H1 (cell line): ENCODE results near the gene MICU2. TPM values are rescaled to one million over a fixed set of nuclear protein-coding genes. Genes with fewer than 3 reads are reported as not detected.

Source experiments
- CTCF ChIA-PET: fragments of 300-600 bp; sonication (Branson Sonifier 250); formaldehyde crosslinking; loops from one replicate; lab custom pipeline; 2021; ENCODE audit not compliant: partially characterized antibody; lab: Charles Lee
- POLR2A ChIA-PET: fragments of 300-600 bp; sonication (Branson Sonifier 250); formaldehyde crosslinking; loops from one replicate; lab custom pipeline; 2021; ENCODE audit warnings: inconsistent platforms; ENCODE audit not compliant: partially characterized antibody; lab: Charles Lee
- DNase-seq, 2 experiments: peaks; one replicate each; pipeline versions ENCODE4 v3.0.0 to v3.0.0-alpha.2; 2010 to 2022; ENCODE audit warnings: low spot score in 2 of 2, low read depth in 1 of 2, mixed read lengths in 1 of 2
- FAIRE-seq: peaks from 2 replicates; lab custom pipeline; 2011; peaks lifted over from hg19 to GRCh38; lab: Jason Lieb, UNC
- H2AFZ ChIP-seq: 2 replicates; pipeline ENCODE4 v1.8.1; 2012; ENCODE audit warnings: low read length, inconsistent platforms
- H2AK5ac ChIP-seq: 2 replicates; pipeline ENCODE4 v1.6.1; 2013; ENCODE audit warnings: low read depth, low read length
- H2BK120ac ChIP-seq: replicated peaks from 2 replicates; pipeline ENCODE3; 2013; ENCODE audit warnings: low read depth, low read length, inconsistent platforms
- H2BK12ac ChIP-seq: 2 replicates; pipeline ENCODE4 v1.6.1; 2013; ENCODE audit warnings: low read depth, low read length
- H2BK15ac ChIP-seq: 2 replicates; pipeline ENCODE4 v1.6.1; 2013; ENCODE audit warnings: low read length
- H2BK20ac ChIP-seq: 2 replicates; pipeline ENCODE4 v1.6.1; 2013; ENCODE audit warnings: low read length
- H2BK5ac ChIP-seq: 2 replicates; pipeline ENCODE4 v1.6.1; 2013; ENCODE audit warnings: low read depth, low read length
- H3K14ac ChIP-seq: 2 replicates; pipeline ENCODE4 v1.6.1; 2013; ENCODE audit warnings: inconsistent platforms; ENCODE audit not compliant: insufficient read length
- H3K18ac ChIP-seq: 2 replicates; pipeline ENCODE4 v1.6.1; 2013; ENCODE audit warnings: low read length; ENCODE audit errors: extremely low read depth
- H3K23ac ChIP-seq: 2 replicates; pipeline ENCODE4 v1.6.1; 2013; ENCODE audit warnings: inconsistent platforms; ENCODE audit not compliant: insufficient read length
- H3K23me2 ChIP-seq: 2 replicates; pipeline ENCODE4 v1.6.1; 2013; ENCODE audit warnings: low read depth, low read length
- H3K27ac ChIP-seq: 2 replicates; pipeline ENCODE4 v1.6.1; 2011; ENCODE audit warnings: low read depth, low read length, inconsistent platforms
- H3K27me3 ChIP-seq, 4 experiments: replicated peaks in 1 of 4; 1 replicate in 1 of 4; 2 replicates in 3 of 4; pipeline versions ENCODE4 v1.6.1 to v1.8.1; 2011 to 2013; ENCODE audit warnings: low read length in 3 of 4, mild to moderate bottlenecking in 3 of 4, inconsistent platforms in 2 of 4, mixed read lengths in 2 of 4, moderate library complexity in 1 of 4; ENCODE audit not compliant: control insufficient read depth in 3 of 4, insufficient read depth in 3 of 4; ENCODE audit errors: extremely low read depth in 1 of 4
- H3K36me3 ChIP-seq, 4 experiments: 2 replicates each; pipeline versions ENCODE4 v1.6.1 to v1.8.1; 2011 to 2013; ENCODE audit warnings: mild to moderate bottlenecking in 4 of 4, low read length in 3 of 4, moderate library complexity in 2 of 4, control low read depth in 1 of 4, inconsistent platforms in 1 of 4; ENCODE audit not compliant: insufficient read depth in 4 of 4, control insufficient read depth in 2 of 4
- H3K4ac ChIP-seq: replicated peaks from 2 replicates; pipeline ENCODE3; 2013; ENCODE audit warnings: low read length, low read depth, mixed read lengths, inconsistent platforms; ENCODE audit not compliant: insufficient read length
- H3K4me1 ChIP-seq, 4 experiments: replicated peaks in 1 of 4; 1 replicate in 1 of 4; 2 replicates in 3 of 4; pipeline versions ENCODE4 v1.6.1 to v1.8.1; 2011 to 2013; ENCODE audit warnings: low read length in 3 of 4, inconsistent platforms in 2 of 4, mixed read lengths in 1 of 4; ENCODE audit not compliant: insufficient read depth in 4 of 4, control insufficient read depth in 3 of 4
- H3K4me2 ChIP-seq, 2 experiments: 2 replicates each; pipeline versions ENCODE4 v1.6.1 to v1.8.1; 2011 to 2013; ENCODE audit warnings: low read depth in 2 of 2, low read length in 2 of 2, control low read depth in 1 of 2, inconsistent platforms in 1 of 2, mild to moderate bottlenecking in 1 of 2; ENCODE audit not compliant: insufficient read depth in 1 of 2
- H3K4me3 ChIP-seq, 4 experiments: fragments of 200-600, 300-600 bp in 1 of 4; sonication (generic), shearing (Covaris generic), sonication (Bioruptor Twin) in 1 of 4; 2 replicates each; pipeline versions ENCODE4 v1.5.1 to v1.8.1; 2011 to 2016; ENCODE audit warnings: low read length in 4 of 4, low read depth in 3 of 4, control low read depth in 2 of 4, inconsistent platforms in 2 of 4, mild to moderate bottlenecking in 2 of 4, mixed read lengths in 1 of 4, moderate library complexity in 1 of 4; ENCODE audit not compliant: insufficient read depth in 2 of 4; ENCODE audit errors: extremely low read depth in 1 of 4
- H3K56ac ChIP-seq: replicated peaks from 2 replicates; pipeline ENCODE3; 2013; ENCODE audit warnings: low read depth, mild to moderate bottlenecking, mixed read lengths, low read length, inconsistent platforms; ENCODE audit not compliant: insufficient read length
- H3K79me1 ChIP-seq: 2 replicates; pipeline ENCODE4 v1.6.1; 2013; ENCODE audit warnings: low read depth, low read length, control low read depth
- H3K79me2 ChIP-seq, 2 experiments: 2 replicates each; pipeline versions ENCODE4 v1.6.1 to v1.8.1; 2012 to 2013; ENCODE audit warnings: low read length in 2 of 2, mild to moderate bottlenecking in 2 of 2, inconsistent platforms in 1 of 2; ENCODE audit not compliant: insufficient read depth in 2 of 2, control insufficient read depth in 1 of 2
- H3K9ac ChIP-seq, 4 experiments: replicated peaks in 1 of 4; 1 replicate in 1 of 4; 2 replicates in 3 of 4; pipeline versions ENCODE4 v1.6.1 to v1.8.1; 2011 to 2013; ENCODE audit warnings: low read depth in 3 of 4, low read length in 3 of 4, control low read depth in 2 of 4, mild to moderate bottlenecking in 2 of 4, moderate library complexity in 2 of 4, inconsistent platforms in 1 of 4; ENCODE audit errors: extremely low read depth in 1 of 4
- H3K9me3 ChIP-seq, 2 experiments: 2 replicates each; pipeline versions ENCODE4 v1.6.1 to v1.8.1; 2012 to 2013; ENCODE audit warnings: mild to moderate bottlenecking in 2 of 2, moderate library complexity in 2 of 2, control low read depth in 1 of 2, inconsistent platforms in 1 of 2, low read depth in 1 of 2, low read length in 1 of 2, mixed read lengths in 1 of 2; ENCODE audit not compliant: insufficient read depth in 2 of 2
- H4K20me1 ChIP-seq, 2 experiments: replicated peaks in 1 of 2; 2 replicates each; pipeline versions ENCODE3 to v1.8.1; 2011 to 2013; ENCODE audit warnings: inconsistent platforms in 2 of 2, low read length in 2 of 2, mild to moderate bottlenecking in 1 of 2; ENCODE audit not compliant: insufficient read depth in 2 of 2, control insufficient read depth in 1 of 2
- H4K5ac ChIP-seq: 2 replicates; pipeline ENCODE4 v1.6.1; 2013; ENCODE audit warnings: low read length, low read depth, mixed read lengths, inconsistent platforms; ENCODE audit not compliant: insufficient read length
- H4K8ac ChIP-seq: 2 replicates; pipeline ENCODE4 v1.8.0; 2013; ENCODE audit warnings: mild to moderate bottlenecking, moderate library complexity, low read length, inconsistent platforms; ENCODE audit not compliant: insufficient read depth; ENCODE audit errors: extremely low read depth
- H4K91ac ChIP-seq: replicated peaks from 2 replicates; pipeline ENCODE3; 2013; ENCODE audit warnings: low read length, mixed read lengths, inconsistent platforms; ENCODE audit not compliant: insufficient read length
- BACH1 ChIP-seq: IDR thresholded peaks from 2 replicates; pipeline ENCODE4 v1.6.1; 2012; ENCODE audit warnings: low read length, improper control_type of control experiment
- CBX5 ChIP-seq: fragments of 300-800, 300-1000 bp; sonication (generic); IDR thresholded peaks from 2 replicates; pipeline ENCODE4 v1.7.1; 2016; ENCODE audit warnings: antibody characterized with exemption, low read length, low read depth
- CREB1 ChIP-seq: IDR thresholded peaks from 2 replicates; pipeline ENCODE4 v1.6.1; 2012; ENCODE audit warnings: inconsistent platforms
- CTCF ChIP-seq, 3 experiments: IDR thresholded peaks; 1 replicate in 2 of 3; 2 replicates in 1 of 3; pipeline versions ENCODE4 v1.5.1 to v1.6.1; 2011; ENCODE audit warnings: low read length in 3 of 3, mild to moderate bottlenecking in 3 of 3, inconsistent platforms in 2 of 3, low read depth in 1 of 3, moderate library complexity in 1 of 3; ENCODE audit not compliant: insufficient read depth in 1 of 3; ENCODE audit errors: control extremely low read depth in 1 of 3
- JUND ChIP-seq: IDR thresholded peaks from 2 replicates; pipeline ENCODE4 v1.6.1; 2011; ENCODE audit warnings: mild to moderate bottlenecking, improper control_type of control experiment, low read length
- KDM5A ChIP-seq: fragments of 200-600 bp; IDR thresholded peaks from 2 replicates; pipeline ENCODE4 v1.7.1; 2012; ENCODE audit warnings: mild to moderate bottlenecking, low read length, inconsistent platforms, mixed read lengths
- MAX ChIP-seq: IDR thresholded peaks from 2 replicates; pipeline ENCODE4 v1.6.1; 2012; ENCODE audit warnings: inconsistent platforms
- NRF1 ChIP-seq: IDR thresholded peaks from 2 replicates; pipeline ENCODE4 v1.6.1; 2011; ENCODE audit warnings: mild to moderate bottlenecking, low read depth, low read length, improper control_type of control experiment
- SP1 ChIP-seq: IDR thresholded peaks from 2 replicates; pipeline ENCODE4 v1.6.1; 2011; ENCODE audit warnings: low read depth, low read length
- TCF12 ChIP-seq: IDR thresholded peaks from 2 replicates; pipeline ENCODE4 v1.6.1; 2011; ENCODE audit warnings: low read depth, mild to moderate bottlenecking, low read length
- USF2 ChIP-seq: IDR thresholded peaks from 2 replicates; pipeline ENCODE4 v1.6.1; 2011; ENCODE audit warnings: low read length, improper control_type of control experiment
- ZNF274 ChIP-seq: IDR thresholded peaks from 2 replicates; pipeline ENCODE4 v1.7.0; 2012; ENCODE audit warnings: low read length, borderline replicate concordance; ENCODE audit errors: extremely low read depth
- WGBS, 2 experiments: shearing (Covaris generic) in 1 of 2; methylation state at CpG; one replicate each; pipeline versions ENCODE4 v1.1.6 to v1.1.7; 2013 to 2015; ENCODE audit warnings: low lambda C conversion rate in 2 of 2, mixed read lengths in 2 of 2, inconsistent platforms in 1 of 2, low coverage in 1 of 2, missing lambda C conversion rate in 1 of 2; ENCODE audit not compliant: insufficient replicate concordance in 2 of 2, insufficient coverage in 1 of 2, insufficient read length in 1 of 2; ENCODE audit errors: extremely low coverage in 1 of 2, missing lambda C conversion rate in 1 of 2; 5-methylcytosine and 5-hydroxymethylcytosine counted together
- polyA plus RNA-seq, 7 experiments: library from polyadenylated mRNA; depleted of rRNA in 3 of 7; stranded (reverse) in 5 of 7; unstranded in 2 of 7; fragments of >200 nt in 5 of 7; fragments of 200-250 nt in 2 of 7; gene quantifications; 1 replicate in 5 of 7; 2 replicates in 1 of 7; 4 replicates in 1 of 7; pipeline versions ENCODE4 v1.2.1 to v1.2.3, GENCODE V29; 2011 to 2013; ENCODE audit warnings: missing spikeins in 2 of 7, mixed read lengths in 2 of 7
- total RNA-seq: library from RNA; stranded (reverse); fragmentation: NEBNext Ultra II Directional; extraction: Animal tissue kit (Norgen Biotek cat#: 25700); gene quantifications from 2 replicates; pipeline ENCODE4 v1.2.1, GENCODE V29; 2021

MICU2 gene
- total and polyA plus RNA-seq, 2 of the 8 experiments (the other 6 are each of a cell fraction or from before 2014, with no cell fraction given): 34.6 to 36.5 TPM

- Histone ChIP-seq H4K5ac (no peak overlapping the region), H2BK5ac (no peak overlapping the region), H3K23me2 (no peaks in the 10 kb centered on the region; the same call in 1 of the 2 replicates), H3K27ac (no peak overlapping the region), H2BK15ac (no peak overlapping the region), H2BK12ac (no peak overlapping the region), H3K23ac (no peak overlapping the region), H3K4ac (no peak overlapping the region), H3K79me2 (no peaks in the 10 kb centered on the region), H3K36me3 (no peaks in the 10 kb centered on the region), H3K79me1 (no peaks in the 10 kb centered on the region), H3K56ac (no peak overlapping the region), H4K91ac (no peak overlapping the region), H3K4me1 (no peaks in the 10 kb centered on the region), H2AFZ (peak overlapping the region; percentile 35; the same call in 1 of the 2 replicates), H3K27me3 (no peaks in the 10 kb centered on the region), H3K14ac (no peak overlapping the region), H2BK20ac (no peak overlapping the region), H3K4me3 (no peak overlapping the region), H3K9me3 (no peaks in the 10 kb centered on the region), H3K18ac (no peak overlapping the region), H4K8ac (no peak overlapping the region), H3K9ac (no peak overlapping the region), H2BK120ac (no peak overlapping the region), H2AK5ac (no peak overlapping the region), H4K20me1 (no peaks in the 10 kb centered on the region), H3K4me2 (no peak overlapping the region)
- POLR2A ChIA-PET: no interaction called here
- CTCF ChIA-PET: interaction anchor here (0.6 to 5.8 kb wide), 10 partner anchors 10 to 1646 kb away, joined by 3 to 41 read pairs (median 3); no protein-coding TSS in a partner anchor
- DNase-seq (no peak), FAIRE-seq (no peak)
- WGBS, 2 experiments: 87% methylated on average over 5 of the region's 5 CpGs; no CpG with 5 or more reads in 1 of the 2 experiments
- no peak for TF ChIP-seq NRF1
- TF ChIP-seq BACH1: no peak
- no peak for TF ChIP-seq SP1
- no peak for TF ChIP-seq USF2
- TF ChIP-seq CBX5: no peak
- TF ChIP-seq CREB1: no peak
- TF ChIP-seq ZNF274: no peak
- no peak for TF ChIP-seq MAX
- TF ChIP-seq JUND: no peak
- TF ChIP-seq KDM5A: no peak
- TF ChIP-seq TCF12: no peak
- TF ChIP-seq CTCF (IDR thresholded peaks at IDR 0.05; ENCODE audit: control extremely low read depth in 1 of 3, insufficient read depth in 1 of 3, low read depth in 1 of 3, low read length in 3 of 3): no peak
Observed at GRCh38 chr13:21639561-21639960, 35.6 kb upstream of the MICU2 start.
